ENCODE data around the gene OR2V1.
"Not testable (repeated sequence)": the region's sequence is repeated elsewhere in the genome, so short reads cannot be mapped to it uniquely, and the experiment has no call there.

OR2V1 gene

GRCh38 chr5:181127907-181128626 lies 2.9 kb downstream of the OR2V1 start:
- DNase-seq = no peak

- no peak for DNase-seq
Measured at GRCh38 chr5:181127456-181127855, 3.5 kb downstream of the OR2V1 start.

DNA sequence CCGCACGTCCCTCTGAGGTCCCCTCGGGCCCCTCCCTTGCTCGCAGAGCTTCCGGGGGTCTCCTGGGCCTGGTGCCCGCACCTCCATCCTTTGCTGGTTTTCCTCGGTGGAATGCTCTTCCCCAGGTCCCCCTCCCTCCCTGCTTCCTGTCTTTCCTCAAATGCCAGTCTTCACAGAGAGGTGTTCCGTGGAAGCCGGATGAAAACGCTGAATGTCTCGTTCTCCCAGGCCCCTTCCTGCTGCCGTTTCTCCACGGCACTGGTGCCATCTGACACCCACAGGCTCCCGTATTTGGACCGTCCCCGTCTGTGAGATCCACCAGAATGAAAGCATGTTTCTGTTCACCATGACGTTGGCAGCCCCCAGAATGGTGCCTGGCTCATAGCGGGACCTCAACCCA lies 4.1 kb downstream of the OR2V1 start:
- DNase-seq = no peak

DNA sequence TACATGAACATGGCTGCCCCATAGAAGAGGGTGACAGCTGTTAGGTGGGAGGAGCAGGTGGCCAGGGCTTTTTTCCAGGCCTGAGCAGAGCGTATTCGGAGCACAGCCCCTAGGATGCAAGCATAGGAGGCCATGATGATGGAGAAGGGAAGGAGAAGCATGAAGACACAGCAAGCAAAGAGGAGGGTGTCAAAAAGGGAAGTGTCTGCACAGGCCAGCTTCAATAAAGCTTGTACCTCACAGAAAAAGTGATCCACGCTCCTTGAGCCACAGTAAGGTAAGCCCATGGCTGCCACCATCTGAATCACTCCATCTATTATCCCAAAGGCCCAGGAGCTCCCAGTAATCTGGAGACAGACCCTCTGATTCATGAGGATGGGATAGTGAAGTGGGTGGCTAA lies 6.4 kb downstream of the OR2V1 start:
- DNase-seq = no peak

DNA sequence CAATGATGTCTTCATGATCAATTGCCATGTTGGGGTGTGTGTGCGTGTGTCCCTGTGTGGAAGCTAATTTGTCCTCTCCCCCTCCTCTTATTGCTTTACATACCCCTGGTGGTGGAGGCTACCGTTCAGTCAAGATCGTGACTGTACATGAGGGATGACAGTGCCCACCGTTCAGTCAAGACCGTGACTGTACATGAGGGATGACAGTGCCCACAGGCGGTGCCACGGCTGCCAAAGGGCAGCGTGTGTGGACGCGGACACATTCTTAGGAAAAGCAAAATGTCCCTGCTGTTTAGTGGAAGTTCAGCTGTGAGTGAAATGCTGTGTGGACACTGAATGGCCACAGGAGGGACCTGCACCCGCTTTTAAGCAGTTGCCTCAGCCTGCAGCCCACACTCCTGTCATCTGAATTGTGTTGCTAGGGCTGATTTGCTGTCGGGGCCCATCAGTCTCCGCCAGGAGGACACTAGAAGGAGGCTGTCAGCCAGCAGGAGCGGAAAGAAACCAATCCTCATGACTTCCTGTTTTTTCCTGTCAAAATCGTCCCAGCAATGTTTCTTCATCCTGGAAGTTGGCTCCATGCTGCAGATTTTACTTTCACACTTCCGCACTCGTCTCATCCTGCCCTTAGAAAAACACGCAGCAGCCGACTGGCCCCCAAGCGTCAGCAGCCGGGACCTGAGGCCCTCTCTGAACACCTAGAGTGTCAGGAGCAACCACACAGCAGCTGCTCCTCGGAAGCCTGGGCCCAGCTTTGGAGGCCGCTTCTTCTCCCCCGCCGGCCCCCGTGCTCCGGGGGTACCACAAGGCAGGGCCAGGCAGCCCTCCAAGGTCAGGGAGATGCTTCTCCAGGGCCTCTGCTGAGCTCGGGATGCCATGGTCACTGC lies 9.1 kb downstream of the OR2V1 start:
- no peak for DNase-seq

GRCh38 chr5:181120761-181121160 lies 10.2 kb downstream of the OR2V1 start:
- no peak for DNase-seq

DNA sequence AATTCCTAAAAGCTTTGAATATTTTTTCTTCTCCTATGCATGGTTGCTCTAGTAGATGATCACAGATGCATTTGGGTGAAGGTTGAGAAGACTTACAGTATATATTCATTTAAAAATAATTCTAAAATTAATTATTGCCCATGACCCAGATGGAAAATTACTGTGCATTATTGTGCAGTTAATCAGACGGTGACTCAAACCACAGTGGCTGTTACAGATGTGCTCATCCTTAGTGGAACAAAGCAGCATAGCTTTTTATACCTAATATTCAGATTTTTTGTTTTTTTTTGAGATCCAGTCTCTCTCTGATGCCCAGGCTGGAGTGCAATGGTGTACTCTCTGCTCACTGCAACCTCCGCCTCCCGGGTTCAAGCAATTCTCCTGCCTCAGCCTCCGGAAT lies 10.7 kb downstream of the OR2V1 start:
- no peak for DNase-seq

DNA sequence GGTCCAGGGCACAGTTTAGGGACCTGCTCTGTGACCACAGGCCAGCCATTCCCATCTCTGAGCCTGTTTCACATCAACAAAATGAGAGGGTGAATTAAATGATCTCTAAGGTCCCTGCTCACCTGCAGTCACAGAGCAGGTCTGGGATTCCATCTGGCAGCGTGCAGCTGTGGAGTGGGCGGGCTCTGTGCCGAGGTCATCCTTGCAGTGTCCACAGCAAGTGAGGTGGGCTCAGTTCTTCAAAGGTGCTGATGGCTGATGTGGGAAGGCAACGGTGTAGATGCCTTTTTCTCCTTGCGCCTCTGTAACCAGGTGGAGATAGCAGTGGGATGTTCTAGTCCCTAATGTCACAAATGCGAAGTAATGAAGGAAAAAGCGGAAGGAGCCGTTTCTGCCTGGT lies 11.9 kb downstream of the OR2V1 start:
- DNase-seq = no peak

- no peak for DNase-seq
Measured at GRCh38 chr5:181118369-181118768, 12.6 kb downstream of the OR2V1 start.

DNA sequence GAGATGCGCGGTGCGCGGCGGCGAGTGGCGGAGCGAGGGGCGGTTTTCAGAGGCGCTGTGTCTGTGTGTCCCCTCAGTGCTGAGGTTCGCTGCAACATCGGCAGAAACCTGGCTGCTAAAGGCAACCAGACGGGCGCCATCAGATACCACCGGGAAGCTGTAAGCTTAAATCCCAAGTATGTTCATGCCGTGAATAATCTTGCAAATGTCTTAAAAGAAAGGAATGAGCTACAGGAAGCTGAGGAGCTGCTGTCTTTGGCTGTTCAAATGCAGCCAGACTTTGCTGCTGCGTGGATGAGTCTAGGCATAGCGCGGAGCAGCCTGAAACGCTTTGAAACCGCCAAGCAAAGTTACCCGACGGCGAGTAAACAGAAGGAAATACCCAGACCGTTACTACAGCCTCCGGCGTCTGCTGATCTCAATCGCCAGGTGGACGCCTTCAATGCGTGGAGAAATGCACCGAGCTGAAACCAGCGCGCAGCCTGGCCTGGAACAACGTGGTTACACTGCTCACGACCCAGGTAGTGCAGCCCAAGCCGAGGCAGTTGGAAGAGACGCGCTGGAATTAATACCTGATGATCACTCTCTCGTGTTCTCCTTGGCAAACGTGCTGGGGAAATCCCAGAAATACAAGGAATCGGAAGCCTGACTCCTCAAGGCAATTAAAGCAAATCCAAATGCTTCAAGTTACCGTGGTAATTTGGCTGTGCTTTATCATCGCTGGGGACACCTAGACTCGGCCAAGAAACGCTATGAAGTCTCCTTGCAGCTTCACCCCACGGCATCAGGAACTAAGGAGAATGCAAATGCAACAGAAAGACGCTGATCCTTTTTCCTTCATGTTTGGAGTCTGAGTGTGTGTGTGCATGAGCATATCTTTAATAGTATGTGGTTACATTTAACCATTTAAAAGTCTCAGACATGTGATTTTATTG lies 15.9 kb downstream of the OR2V1 start:
- peak; percentile 25 for DNase-seq

GRCh38 chr5:181114284-181114843 lies 16.6 kb downstream of the OR2V1 start:
- DNase-seq = no peak

GRCh38 chr5:181113572-181113971 lies 17.4 kb downstream of the OR2V1 start:
- not testable (repeated sequence) for DNase-seq

DNA sequence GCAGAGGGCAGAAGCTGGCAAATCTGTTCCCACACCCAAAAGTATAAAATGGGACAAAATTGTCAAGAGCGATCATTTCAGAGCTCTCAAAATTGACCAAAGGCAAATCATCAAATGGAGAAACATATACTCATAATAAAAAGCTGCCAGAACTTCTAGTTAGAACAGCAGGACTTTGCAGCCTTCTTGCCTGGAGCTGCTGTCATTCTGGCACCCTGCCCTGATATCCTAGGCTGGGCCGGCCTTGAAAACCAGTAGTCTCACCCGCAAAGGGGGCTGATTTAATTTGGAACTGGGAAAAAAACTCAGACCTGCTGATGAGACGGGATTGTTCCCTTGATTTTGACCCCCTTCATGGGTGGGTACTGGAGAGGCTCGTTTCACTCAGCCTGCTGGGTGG lies 18.5 kb downstream of the OR2V1 start:
- no peak for DNase-seq

DNA sequence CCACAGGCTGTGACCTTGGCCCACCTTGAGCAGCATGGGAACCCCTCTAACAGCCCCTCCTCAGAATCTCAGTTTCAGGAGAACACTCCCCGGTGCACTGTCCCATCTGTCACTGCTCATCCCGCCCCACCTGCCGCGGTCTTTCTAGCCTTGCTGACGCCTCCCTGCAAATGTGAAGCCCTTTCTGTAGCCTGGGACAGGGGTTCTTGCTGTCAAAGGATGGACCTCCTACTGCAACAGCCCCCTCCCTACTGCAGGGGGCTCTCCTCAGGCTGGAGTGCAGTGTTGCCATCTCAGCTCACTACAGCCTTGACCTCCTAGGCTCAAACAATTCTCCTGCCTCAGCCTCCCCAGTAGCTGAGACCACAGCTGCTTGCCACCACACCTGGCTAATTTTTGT lies 20.0 kb downstream of the OR2V1 start:
- no peak for DNase-seq

- no peak for DNase-seq
Measured at GRCh38 chr5:181109489-181110013, 21.4 kb downstream of the OR2V1 start.

DNA sequence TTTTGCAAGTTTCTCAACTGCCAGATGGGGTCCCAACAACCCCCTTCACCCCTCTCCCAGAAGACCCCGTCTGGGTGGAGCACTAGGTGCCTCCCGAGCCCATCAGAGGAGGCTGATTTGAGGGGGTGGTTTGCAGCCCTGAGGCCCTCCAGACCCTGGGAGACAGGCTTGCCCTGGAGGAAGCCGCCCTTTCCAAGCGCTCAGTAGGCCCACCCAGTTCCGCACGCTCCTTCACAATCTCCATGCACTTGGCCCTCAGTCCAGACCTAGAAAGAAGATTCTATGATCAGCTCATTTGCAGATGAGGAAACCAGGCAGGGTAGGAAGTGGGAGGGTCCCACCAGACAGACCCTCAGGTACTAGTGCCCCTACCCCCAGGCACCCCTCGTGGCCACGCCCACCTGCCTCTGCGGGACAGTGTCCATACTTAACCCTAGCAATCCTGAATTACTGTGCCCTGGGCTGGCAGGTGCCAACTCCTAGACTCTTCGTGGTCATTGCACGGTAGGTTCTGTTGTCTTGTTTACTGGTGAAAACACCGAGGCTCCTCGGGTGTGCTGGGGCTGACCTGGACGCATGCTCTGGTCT lies 22.3 kb downstream of the OR2V1 start:
- DNase-seq = no peak

- DNase-seq = no peak
Measured at GRCh38 chr5:181107699-181108098, 23.3 kb downstream of the OR2V1 start.

- DNase-seq = no peak
Measured at GRCh38 chr5:181105391-181106025, 25.5 kb downstream of the OR2V1 start.

DNA sequence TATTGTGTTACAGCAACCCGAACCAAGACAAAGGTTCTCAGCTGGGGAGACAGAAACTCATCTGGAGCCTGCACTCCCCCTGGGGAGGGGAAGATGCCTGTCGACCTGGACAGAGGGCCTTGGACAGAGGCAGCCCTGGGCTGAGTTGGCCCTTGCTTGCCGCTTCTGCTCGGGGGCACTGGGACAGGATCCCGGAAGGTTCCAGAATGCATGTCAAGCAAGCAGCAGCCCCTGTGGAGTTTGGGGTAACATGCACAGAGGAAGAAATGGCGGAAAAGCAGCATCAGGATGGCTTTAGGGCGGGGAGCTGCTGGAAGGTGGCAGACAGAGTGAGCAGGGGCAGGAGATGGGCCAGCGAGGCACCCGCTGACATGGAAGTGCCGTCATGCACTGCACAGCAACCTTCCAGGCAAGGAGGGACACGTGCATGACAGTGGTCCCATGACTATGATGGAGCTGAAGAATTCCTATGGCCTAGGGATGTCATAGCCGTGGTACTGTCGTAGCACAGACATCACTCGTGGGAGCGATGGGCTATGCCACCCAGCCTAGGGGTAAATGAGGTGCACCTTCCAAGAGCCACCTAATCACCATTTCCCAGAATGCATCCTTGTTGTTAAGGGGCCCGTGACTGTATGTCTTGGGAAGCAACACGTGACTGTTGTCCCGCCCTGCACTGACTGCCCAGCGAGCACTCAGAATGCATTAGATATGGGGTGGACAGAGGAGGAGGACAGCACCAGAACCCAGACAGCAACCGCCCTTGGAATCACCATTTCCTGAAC lies 26.2 kb downstream of the OR2V1 start:
- DNase-seq = not testable (repeated sequence)

DNA sequence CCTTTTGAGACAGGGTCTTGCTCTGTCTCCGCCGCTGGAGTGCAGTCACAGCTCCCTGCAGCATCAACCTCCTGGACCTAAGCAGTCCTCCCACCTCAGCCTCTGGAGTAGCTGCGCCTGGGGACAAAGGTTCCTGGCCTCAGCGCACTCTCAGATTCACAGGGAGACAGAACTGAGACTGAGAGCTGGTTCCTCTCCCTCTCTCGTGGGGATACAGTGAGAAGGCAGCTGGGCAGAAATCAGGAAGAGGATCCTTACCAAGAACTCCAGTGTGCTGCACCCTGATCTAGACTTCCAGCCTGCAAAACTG lies 26.8 kb downstream of the OR2V1 start:
- not testable (repeated sequence) for DNase-seq
